Upper lobe of left lung (tissue), 6 donors: ENCODE results near the gene SPRR2A. TPM values are rescaled to one million over a fixed set of nuclear protein-coding genes. Genes with fewer than 3 reads are reported as not detected.
A peak's percentile ranks its signal among the peaks of the same experiment; 100 is the strongest.

Source experiments
- ATAC-seq, 2 donors: fragments of 200-7000 bp; cut with Tn5 transposase; one replicate each; pipeline ENCODE4 v1.9.1; 2022; ENCODE audit warnings: mild to moderate bottlenecking in 2 of 2, moderate library complexity in 2 of 2; ENCODE audit not compliant: low FRiP score in 2 of 2
- DNase-seq, 2 donors: peaks; one replicate each; pipeline ENCODE4 v3.0.0-alpha.2; 2019 to 2020
- H3K27ac ChIP-seq, 4 donors: fragments of 200-600 bp; sonication (generic); one replicate each; pipeline ENCODE4 v1.5.1; 2016 to 2019
- H3K27me3 ChIP-seq, 4 donors: fragments of 200-600 bp; sonication (generic); one replicate each; pipeline ENCODE4 v1.5.1; 2017 to 2019
- H3K36me3 ChIP-seq, 4 donors: fragments of 200-600 bp; sonication (generic); one replicate each; pipeline ENCODE4 v1.5.1; 2016 to 2019
- H3K4me1 ChIP-seq, 4 donors: fragments of 200-600 bp; sonication (generic); one replicate each; pipeline ENCODE4 v1.5.1; 2018 to 2019
- H3K4me3 ChIP-seq, 4 donors: fragments of 200-600 bp; sonication (generic); one replicate each; pipeline ENCODE4 v1.5.1; 2017 to 2019; ENCODE audit warnings: mild to moderate bottlenecking in 2 of 4, moderate library complexity in 1 of 4
- H3K9me3 ChIP-seq, 4 donors: fragments of 200-600 bp; sonication (generic); one replicate each; pipeline ENCODE4 v1.5.1; 2018 to 2019
- CTCF ChIP-seq, 6 experiments: fragments of 450-650 bp in 4 of 6; fragments of 200-600 bp in 2 of 6; sonication (generic) in 2 of 6; IDR thresholded peaks; one replicate each; pipeline ENCODE4 v1.5.1; 2016 to 2019; ENCODE audit warnings: antibody characterized with exemption in 6 of 6
- EP300 ChIP-seq, 4 donors: sonication (generic); formaldehyde crosslinking; IDR thresholded peaks; one replicate each; pipeline ENCODE4 v1.5.1; 2017; ENCODE audit warnings: antibody characterized with exemption in 4 of 4, control low read depth in 2 of 4
- POLR2A ChIP-seq, 4 donors: fragments of 450-650 bp; IDR thresholded peaks; one replicate each; pipeline ENCODE4 v1.5.1; 2016 to 2017; ENCODE audit warnings: antibody characterized with exemption in 4 of 4, mild to moderate bottlenecking in 2 of 4
- POLR2AphosphoS5 ChIP-seq, 2 donors: sonication (generic); formaldehyde crosslinking; IDR thresholded peaks; one replicate each; pipeline ENCODE4 v1.5.1; 2017; ENCODE audit warnings: antibody characterized with exemption in 2 of 2
- WGBS, 2 donors: methylation state at CpG; one replicate each; pipeline ENCODE4 v1.1.5; 2017 to 2018; 5-methylcytosine and 5-hydroxymethylcytosine counted together
- total RNA-seq, 6 donors: library from RNA; depleted of rRNA in 4 of 6; stranded (reverse); fragments of >200 nt in 4 of 6; gene quantifications; one replicate each; pipeline versions ENCODE4 v1.1.0 to v1.2.1, GENCODE V29; 2016 to 2021
- donor health status: DM: no; HTN: no; CAD: no; lungs with moderate emphysema.
- donor health status: DM: no; HTN: yes; CAD: no; lungs with severe emphysema.

The SPRR2A gene
- total RNA-seq, 6 donors from 2014 or later, result not detected

- DNase-seq, result no peak
- H3K27ac ChIP-seq, result no peak overlapping the region
- ATAC-seq, result peak in 1 of 2 donors; percentile 31
- H3K9me3 ChIP-seq, result no peaks in the 10 kb centered on the region
- TF ChIP-seq CTCF (IDR thresholded peaks at IDR 0.05) (no peak), EP300 (IDR thresholded peaks at IDR 0.05) (no peak), POLR2AphosphoS5 (IDR thresholded peaks at IDR 0.05) (no peak), POLR2A (IDR thresholded peaks at IDR 0.05) (no peak)
- no peaks in the 10 kb centered on the region for H3K36me3 ChIP-seq
- WGBS, 2 donors, result 81 to 85% methylated on average over 1 of the region's 1 CpG
- H3K4me1 ChIP-seq, result no peaks in the 10 kb centered on the region
- H3K4me3 ChIP-seq, result no peak overlapping the region
- no peaks in the 10 kb centered on the region for H3K27me3 ChIP-seq
Measured at GRCh38 chr1:153087652-153088051, 30.3 kb upstream of the SPRR2A start.

- no peak for ATAC-seq
- TF ChIP-seq CTCF (IDR thresholded peaks at IDR 0.05) (no peak), EP300 (IDR thresholded peaks at IDR 0.05) (no peak), POLR2A (IDR thresholded peaks at IDR 0.05) (no peak), POLR2AphosphoS5 (IDR thresholded peaks at IDR 0.05) (no peak)
- WGBS, 2 donors, result 86 to 98% methylated on average over 3 of the region's 3 CpGs
Measured at GRCh38 chr1:153081736-153082135, 24.4 kb upstream of the SPRR2A start.

GRCh38 chr1:153072806-153073726, 15.8 kb upstream of the SPRR2A start:
- no peak for DNase-seq
- no peak overlapping the region for H3K27ac ChIP-seq
- H3K4me3 ChIP-seq, result no peak overlapping the region
- H3K36me3 ChIP-seq, result no peaks in the 10 kb centered on the region
- TF ChIP-seq EP300 (IDR thresholded peaks at IDR 0.05) (no peak), POLR2A (IDR thresholded peaks at IDR 0.05) (no peak), CTCF (IDR thresholded peaks at IDR 0.05) (no peak), POLR2AphosphoS5 (IDR thresholded peaks at IDR 0.05) (no peak)
- H3K4me1 ChIP-seq, result no peaks in the 10 kb centered on the region
- H3K9me3 ChIP-seq, result no peaks in the 10 kb centered on the region
- H3K27me3 ChIP-seq, result no peaks in the 10 kb centered on the region
- 68 to 84% methylated on average over 3 to 5 of the region's 5 CpGs for WGBS, 2 donors
- no peak for ATAC-seq

More at GRCh38 chr1:153081736-153082135, 24.4 kb upstream of the SPRR2A start:
- no peak overlapping the region for H3K4me3 ChIP-seq
- no peaks in the 10 kb centered on the region for H3K9me3 ChIP-seq
- H3K27me3 ChIP-seq, result no peaks in the 10 kb centered on the region
- H3K27ac ChIP-seq, result no peak overlapping the region
- DNase-seq, result no peak
- H3K36me3 ChIP-seq, result no peaks in the 10 kb centered on the region
- no peaks in the 10 kb centered on the region for H3K4me1 ChIP-seq

- Histone ChIP-seq H3K9me3 (no peaks in the 10 kb centered on the region), H3K4me1 (no peaks in the 10 kb centered on the region), H3K4me3 (no peak within 1 kb of the TSS), H3K36me3 (no peaks in the 10 kb centered on the region), H3K27me3 (no peaks in the 10 kb centered on the region), H3K27ac (no peak within 1 kb of the TSS)
- DNase-seq (no peak), ATAC-seq (no peak)
- no peak for TF ChIP-seq EP300 (IDR thresholded peaks at IDR 0.05)
- no peak for TF ChIP-seq CTCF (IDR thresholded peaks at IDR 0.05)
- no peak for TF ChIP-seq POLR2AphosphoS5 (IDR thresholded peaks at IDR 0.05)
- TF ChIP-seq POLR2A (IDR thresholded peaks at IDR 0.05), result no peak
- 54 to 59% methylated on average over 2 of the region's 2 CpGs for WGBS, 2 donors
Measured at GRCh38 chr1:153071511-153071910, 14.2 kb upstream of the SPRR2A start, which contains the start of gene SPRR2B. SPRR2B (minus strand) TSS chr1:153071611; CDS start chr1:153070839, 772 bp downstream.
